GM13977 (cell line): Measurements from ENCODE around the gene SLC39A9.

Experiments used
- DNase-seq: peaks from one replicate; pipeline ENCODE4 v3.0.0; 2012; ENCODE audit warnings: low spot score
- CTCF ChIP-seq: IDR thresholded peaks from 2 replicates; pipeline ENCODE4 v1.5.1; 2012; ENCODE audit warnings: mild to moderate bottlenecking, control low read depth; ENCODE audit not compliant: insufficient read depth; ENCODE audit errors: extremely low read depth, missing control alignments
- in situ Hi-C: fragments of 300-500 bp; cut with MboI; formaldehyde crosslinking; loops from one replicate; pipeline ENCODE4 v1.12.0; 2022; ENCODE audit warnings: low sequenced_read_pairs, low pct_unique_long_range_greater_than_20kb, mixed read lengths, inconsistent platforms; ENCODE audit not compliant: unreplicated experiment

Gene SLC39A9

GRCh38 chr14:69484444-69485314, 86.2 kb downstream of the SLC39A9 start, which contains the start of gene PLEKHD1:
TSS of gene PLEKHD1 (plus strand) at chr14:69484728. CDS start at chr14:69484966, 238 bp downstream.
- in situ Hi-C loops = no loop called here
- peak; percentile 73 for DNase-seq
- TF ChIP-seq CTCF = no peak

GRCh38 chr14:69485315-69485660, 86.8 kb downstream of the SLC39A9 start:
- no peak for TF ChIP-seq CTCF
- in situ Hi-C loops = no loop called here
- DNase-seq = no peak

- TF ChIP-seq CTCF = no peak
- DNase-seq = no peak
- in situ Hi-C loops = no loop called here
Measured at GRCh38 chr14:69485701-69486100, 87.2 kb downstream of the SLC39A9 start.

- TF ChIP-seq CTCF = no peak
- in situ Hi-C loops = no loop called here
- DNase-seq = no peak
Measured at GRCh38 chr14:69487226-69487625, 88.7 kb downstream of the SLC39A9 start.

GRCh38 chr14:69487771-69488170, 89.3 kb downstream of the SLC39A9 start:
- TF ChIP-seq CTCF = no peak
- in situ Hi-C loops = no loop called here
- DNase-seq = no peak

- in situ Hi-C loops = no loop called here
- no peak for DNase-seq
- TF ChIP-seq CTCF = no peak
Measured at GRCh38 chr14:69489495-69489894, 91.0 kb downstream of the SLC39A9 start.
